ENCODE results near the gene GRAMD2B.
"Not testable (repeated sequence)": the region's sequence is repeated elsewhere in the genome, so short reads cannot be mapped to it uniquely, and the experiment has no call there.

GRAMD2B gene

GRCh38 chr5:126515337-126515736 lies 92.1 kb downstream of the GRAMD2B start:
- DNase-seq, result no peak

GRCh38 chr5:126516133-126516532 lies 92.9 kb downstream of the GRAMD2B start:
- peak; percentile 75 for DNase-seq

GRCh38 chr5:126516852-126517251 lies 93.6 kb downstream of the GRAMD2B start:
- DNase-seq, result no peak

GRCh38 chr5:126519223-126519622 lies 96.0 kb downstream of the GRAMD2B start:
- DNase-seq, result not testable (repeated sequence)

GRCh38 chr5:126519637-126520592 lies 96.7 kb downstream of the GRAMD2B start:
- DNase-seq, result peak; percentile 53

- DNase-seq, result no peak
Measured at GRCh38 chr5:126520593-126520953, 97.4 kb downstream of the GRAMD2B start.

- no peak for DNase-seq
Measured at GRCh38 chr5:126521130-126521529, 97.9 kb downstream of the GRAMD2B start.

GRCh38 chr5:126523818-126524510 lies 100.8 kb downstream of the GRAMD2B start:
- DNase-seq, result no peak

- no peak for DNase-seq
Measured at GRCh38 chr5:126525630-126526245, 102.5 kb downstream of the GRAMD2B start.

- no peak for DNase-seq
Measured at GRCh38 chr5:126526493-126526892, 103.3 kb downstream of the GRAMD2B start.

- no peak for DNase-seq
Measured at GRCh38 chr5:126527158-126527557, 103.9 kb downstream of the GRAMD2B start.

- no peak for DNase-seq
Measured at GRCh38 chr5:126527892-126528291, 104.7 kb downstream of the GRAMD2B start.

GRCh38 chr5:126531543-126532120 lies 108.4 kb downstream of the GRAMD2B start:
- DNase-seq, result no peak

- no peak for DNase-seq
Measured at GRCh38 chr5:126534553-126534952, 111.3 kb downstream of the GRAMD2B start.

- DNase-seq, result no peak
Measured at GRCh38 chr5:126535856-126536545, 112.8 kb downstream of the GRAMD2B start.

GRCh38 chr5:126536874-126537273 lies 113.7 kb downstream of the GRAMD2B start:
- DNase-seq, result no peak

GRCh38 chr5:126538579-126538978 lies 115.4 kb downstream of the GRAMD2B start:
- no peak for DNase-seq

- DNase-seq, result no peak
Measured at GRCh38 chr5:126540631-126541030, 117.4 kb downstream of the GRAMD2B start.

- no peak for DNase-seq
Measured at GRCh38 chr5:126542441-126542840, 119.2 kb downstream of the GRAMD2B start.

- no peak for DNase-seq
Measured at GRCh38 chr5:126543009-126543408, 119.8 kb downstream of the GRAMD2B start.

- DNase-seq, result no peak
Measured at GRCh38 chr5:126543660-126544059, 120.5 kb downstream of the GRAMD2B start.
